GM23338 (cell line): ENCODE data around the gene KLK5. TPM values are rescaled to one million over a fixed set of nuclear protein-coding genes. Genes with fewer than 3 reads are reported as not detected.
A peak's percentile ranks its signal among the peaks of the same experiment; 100 is the strongest.

Source experiments
- ATAC-seq: fragments of 200-7000 bp; cut with Tn5 transposase; 3 replicates; pipeline ENCODE4 v1.9.1; 2020
- DNase-seq: peaks from one replicate; pipeline ENCODE4 v3.0.0-alpha.2; 2015; ENCODE audit warnings: low spot score
- H2AFZ ChIP-seq: fragments of 200-600 bp; sonication (generic); 2 replicates; pipeline ENCODE4 v1.8.0; 2016; ENCODE audit warnings: antibody characterized with exemption, mild to moderate bottlenecking, moderate library complexity
- H3F3A ChIP-seq: fragments of 200-600 bp; sonication (generic); replicated peaks from 2 replicates; pipeline ENCODE4 v1.8.0; 2017; ENCODE audit warnings: antibody characterized with exemption, mixed run types, low read depth
- H3K27ac ChIP-seq: fragments of 200-600 bp; sonication (generic); 2 replicates; pipeline ENCODE4 v1.6.1; 2016; ENCODE audit warnings: low read depth
- H3K27me3 ChIP-seq: fragments of 200-600 bp; sonication (generic); 2 replicates; pipeline ENCODE4 v1.8.0; 2016; ENCODE audit warnings: mild to moderate bottlenecking, mixed run types, moderate library complexity; ENCODE audit not compliant: insufficient read depth
- H3K36me3 ChIP-seq: fragments of 200-600 bp; sonication (generic); 2 replicates; pipeline ENCODE4 v1.8.0; 2016; ENCODE audit warnings: mild to moderate bottlenecking; ENCODE audit not compliant: insufficient read depth
- H3K4me1 ChIP-seq: fragments of 200-600 bp; sonication (generic); 2 replicates; pipeline ENCODE4 v1.8.0; 2016; ENCODE audit warnings: mild to moderate bottlenecking, moderate library complexity; ENCODE audit not compliant: insufficient read depth
- H3K4me2 ChIP-seq: fragments of 200-600 bp; sonication (generic); 2 replicates; pipeline ENCODE4 v1.7.1; 2017; ENCODE audit warnings: mixed run types
- H3K4me3 ChIP-seq: fragments of 200-600 bp; sonication (generic); 2 replicates; pipeline ENCODE4 v1.6.1; 2016; ENCODE audit warnings: mixed run types
- H3K79me2 ChIP-seq: fragments of 200-600 bp; sonication (generic); replicated peaks from 2 replicates; pipeline ENCODE4 v1.8.0; 2017; ENCODE audit warnings: mild to moderate bottlenecking; ENCODE audit not compliant: insufficient read depth
- H3K9me2 ChIP-seq: fragments of 200-600 bp; sonication (generic); 2 replicates; pipeline ENCODE4 v1.8.0; 2017; ENCODE audit not compliant: insufficient read depth
- H4K20me1 ChIP-seq: fragments of 200-600 bp; sonication (generic); replicated peaks from 2 replicates; pipeline ENCODE4 v1.8.0; 2017; ENCODE audit warnings: mild to moderate bottlenecking; ENCODE audit not compliant: insufficient read depth
- H3K27ac Mint-ChIP-seq: 2 replicates; pipeline ENCODE4 v1.8.0; 2020; ENCODE audit warnings: inconsistent platforms, mild to moderate bottlenecking, moderate library complexity, mixed read lengths
- H3K27me3 Mint-ChIP-seq: 3 replicates; pipeline ENCODE4 v1.8.0; 2022; ENCODE audit warnings: low read depth, mild to moderate bottlenecking, moderate library complexity, mixed read lengths, inconsistent platforms; ENCODE audit not compliant: insufficient read depth, poor library complexity
- H3K36me3 Mint-ChIP-seq: 3 replicates; pipeline ENCODE4 v1.8.0; 2021; ENCODE audit warnings: low read depth, mild to moderate bottlenecking, inconsistent platforms, moderate library complexity, mixed read lengths
- H3K4me1 Mint-ChIP-seq: 3 replicates; pipeline ENCODE4 v1.8.0; 2020; ENCODE audit warnings: mild to moderate bottlenecking, inconsistent platforms, mixed read lengths
- H3K4me3 Mint-ChIP-seq: 3 replicates; pipeline ENCODE4 v1.8.0; 2021; ENCODE audit warnings: moderate library complexity, mild to moderate bottlenecking, inconsistent platforms, mixed read lengths
- H3K9me3 Mint-ChIP-seq: 3 replicates; pipeline ENCODE4 v1.8.0; 2020; ENCODE audit warnings: moderate library complexity, mild to moderate bottlenecking, inconsistent platforms, mixed read lengths
- CREB1 ChIP-seq: fragments of 250-450 bp; sonication (Bioruptor Pico); IDR thresholded peaks from 2 replicates; pipeline ENCODE4 v1.5.0; 2020; ENCODE audit warnings: low read depth, mild to moderate bottlenecking, moderate library complexity
- EZH2 ChIP-seq: fragments of 200-600 bp; sonication (generic); IDR thresholded peaks from one replicate; pipeline ENCODE4 v1.8.0; 2017; ENCODE audit warnings: antibody characterized with exemption, mild to moderate bottlenecking, low read depth; ENCODE audit not compliant: unreplicated experiment
- EZH2phosphoT487 ChIP-seq: fragments of 200-600 bp; sonication (generic); IDR thresholded peaks from one replicate; pipeline ENCODE4 v1.8.1; 2018; ENCODE audit warnings: antibody characterized with exemption; ENCODE audit not compliant: unreplicated experiment
- JUNB ChIP-seq: IDR thresholded peaks from one replicate; pipeline ENCODE4 v1.6.1; 2016; ENCODE audit warnings: antibody characterized with exemption; ENCODE audit not compliant: unreplicated experiment
- NANOG ChIP-seq: IDR thresholded peaks from 2 replicates; pipeline ENCODE4 v1.6.1; 2016; ENCODE audit warnings: antibody characterized with exemption, borderline replicate concordance
- STAT1 ChIP-seq: IDR thresholded peaks from one replicate; pipeline ENCODE4 v1.6.1; 2016; ENCODE audit warnings: antibody characterized with exemption; ENCODE audit not compliant: unreplicated experiment
- ZNF114 ChIP-seq: fragments of 250-450 bp; sonication (Bioruptor Pico); IDR thresholded peaks from 2 replicates; pipeline ENCODE4 v1.5.0; 2020; ENCODE audit warnings: mild to moderate bottlenecking, moderate library complexity
- ZNF331 ChIP-seq: fragments of 250-450 bp; sonication (Bioruptor Pico); IDR thresholded peaks from 2 replicates; pipeline ENCODE4 v1.5.0; 2020; ENCODE audit warnings: low read depth, mild to moderate bottlenecking, moderate library complexity
- polyA plus RNA-seq: library from polyadenylated mRNA; unstranded; fragments of >200 nt; fragmentation: Nextera tagmentation; extraction: Ambion mirVana; gene quantifications from 2 replicates; pipeline ENCODE4 v1.2.1, GENCODE V29; 2016
- total RNA-seq: library from RNA; depleted of rRNA; stranded (reverse); fragments of >200 nt; shearing (Covaris generic); gene quantifications from 2 replicates; pipeline ENCODE4 v1.2.3, GENCODE V29; 2014
- TF ChIP-seq, protein P1 (sequence below): fragments of 250-450 bp; sonication (Bioruptor Pico); IDR thresholded peaks from 2 replicates; pipeline ENCODE4 v1.5.0; 2020; ENCODE audit warnings: mild to moderate bottlenecking, moderate library complexity
- TF ChIP-seq, protein P2 (sequence below): IDR thresholded peaks from 2 replicates; pipeline ENCODE4 v1.6.1; 2016; ENCODE audit warnings: antibody characterized with exemption
- TF ChIP-seq, protein P3 (sequence below), 2 experiments: fragments of 200-600 bp in 1 of 2; sonication (generic) in 1 of 2; conservative IDR thresholded peaks; 2 replicates each; pipeline versions ENCODE4 v1.5.1 to v1.6.1; 2016 to 2017; ENCODE audit warnings: antibody characterized with exemption in 2 of 2, low read depth in 2 of 2, mild to moderate bottlenecking in 2 of 2, moderate library complexity in 1 of 2
- TF ChIP-seq, protein P4 (sequence below): IDR thresholded peaks from one replicate; pipeline ENCODE4 v1.6.1; 2018; ENCODE audit warnings: antibody characterized with exemption; ENCODE audit not compliant: unreplicated experiment

Gene KLK5
- total and polyA plus RNA-seq, 2 experiments from 2014 or later, result 0.66 TPM; not detected in 1

DNA sequence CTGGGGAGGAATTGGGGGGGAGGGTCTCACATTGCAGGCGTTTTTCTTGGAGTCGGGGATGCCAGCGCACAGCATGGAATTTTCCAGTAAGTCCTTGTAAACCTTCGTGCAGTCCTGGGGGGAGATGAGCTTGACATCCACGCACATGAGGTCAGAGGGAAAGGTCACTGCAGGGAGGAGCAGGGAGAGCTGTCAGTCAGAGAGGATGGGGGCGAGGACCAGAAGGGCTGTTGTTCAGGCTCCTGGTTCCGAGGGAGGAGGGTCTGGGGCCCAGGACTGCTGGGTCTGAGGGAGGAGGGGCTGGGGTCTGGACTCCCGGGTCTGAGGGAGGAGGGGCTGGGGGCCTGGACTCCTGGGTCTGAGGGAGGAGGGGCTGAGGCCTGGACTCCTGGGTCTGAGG lies 26.9 kb upstream of the KLK5 start:
- Mint-ChIP-seq H3K4me3 (no peak overlapping the region), H3K27ac (no peak overlapping the region), H3K9me3 (no peaks in the 10 kb centered on the region; the same call in 2 of the 3 replicates), H3K27me3 (peaks cover 3% of the 10 kb centered on the region), H3K4me1 (peaks cover 30% of the 10 kb centered on the region), H3K36me3 (no peaks in the 10 kb centered on the region; the same call in 2 of the 3 replicates)
- H2AFZ ChIP-seq, result peak overlapping the region; percentile 28; the same call in 1 of the 2 replicates
- H3F3A ChIP-seq, result no peaks in the 10 kb centered on the region
- H3K4me3 ChIP-seq, result no peak overlapping the region
- no peaks in the 10 kb centered on the region for H3K36me3 ChIP-seq
- H3K4me2 ChIP-seq, result peak overlapping the region; percentile 48; the same call in 1 of the 2 replicates
- H3K27ac ChIP-seq, result no peak overlapping the region
- ATAC-seq (peak; percentile 15; the same call in 2 of the 3 replicates), DNase-seq (peak; percentile 31)
- H3K9me2 ChIP-seq, result no peaks in the 10 kb centered on the region
- no peaks in the 10 kb centered on the region for H4K20me1 ChIP-seq
- TF ChIP-seq ZNF331 (no peak), NANOG (no peak), CREB1 (CRISPR knock-in tag) (no peak), EZH2phosphoT487 (no peak), EZH2 (no peak), JUNB (no peak), STAT1 (no peak), ZNF114 (CRISPR knock-in tag) (no peak)
- TF ChIP-seq, protein P1, sequence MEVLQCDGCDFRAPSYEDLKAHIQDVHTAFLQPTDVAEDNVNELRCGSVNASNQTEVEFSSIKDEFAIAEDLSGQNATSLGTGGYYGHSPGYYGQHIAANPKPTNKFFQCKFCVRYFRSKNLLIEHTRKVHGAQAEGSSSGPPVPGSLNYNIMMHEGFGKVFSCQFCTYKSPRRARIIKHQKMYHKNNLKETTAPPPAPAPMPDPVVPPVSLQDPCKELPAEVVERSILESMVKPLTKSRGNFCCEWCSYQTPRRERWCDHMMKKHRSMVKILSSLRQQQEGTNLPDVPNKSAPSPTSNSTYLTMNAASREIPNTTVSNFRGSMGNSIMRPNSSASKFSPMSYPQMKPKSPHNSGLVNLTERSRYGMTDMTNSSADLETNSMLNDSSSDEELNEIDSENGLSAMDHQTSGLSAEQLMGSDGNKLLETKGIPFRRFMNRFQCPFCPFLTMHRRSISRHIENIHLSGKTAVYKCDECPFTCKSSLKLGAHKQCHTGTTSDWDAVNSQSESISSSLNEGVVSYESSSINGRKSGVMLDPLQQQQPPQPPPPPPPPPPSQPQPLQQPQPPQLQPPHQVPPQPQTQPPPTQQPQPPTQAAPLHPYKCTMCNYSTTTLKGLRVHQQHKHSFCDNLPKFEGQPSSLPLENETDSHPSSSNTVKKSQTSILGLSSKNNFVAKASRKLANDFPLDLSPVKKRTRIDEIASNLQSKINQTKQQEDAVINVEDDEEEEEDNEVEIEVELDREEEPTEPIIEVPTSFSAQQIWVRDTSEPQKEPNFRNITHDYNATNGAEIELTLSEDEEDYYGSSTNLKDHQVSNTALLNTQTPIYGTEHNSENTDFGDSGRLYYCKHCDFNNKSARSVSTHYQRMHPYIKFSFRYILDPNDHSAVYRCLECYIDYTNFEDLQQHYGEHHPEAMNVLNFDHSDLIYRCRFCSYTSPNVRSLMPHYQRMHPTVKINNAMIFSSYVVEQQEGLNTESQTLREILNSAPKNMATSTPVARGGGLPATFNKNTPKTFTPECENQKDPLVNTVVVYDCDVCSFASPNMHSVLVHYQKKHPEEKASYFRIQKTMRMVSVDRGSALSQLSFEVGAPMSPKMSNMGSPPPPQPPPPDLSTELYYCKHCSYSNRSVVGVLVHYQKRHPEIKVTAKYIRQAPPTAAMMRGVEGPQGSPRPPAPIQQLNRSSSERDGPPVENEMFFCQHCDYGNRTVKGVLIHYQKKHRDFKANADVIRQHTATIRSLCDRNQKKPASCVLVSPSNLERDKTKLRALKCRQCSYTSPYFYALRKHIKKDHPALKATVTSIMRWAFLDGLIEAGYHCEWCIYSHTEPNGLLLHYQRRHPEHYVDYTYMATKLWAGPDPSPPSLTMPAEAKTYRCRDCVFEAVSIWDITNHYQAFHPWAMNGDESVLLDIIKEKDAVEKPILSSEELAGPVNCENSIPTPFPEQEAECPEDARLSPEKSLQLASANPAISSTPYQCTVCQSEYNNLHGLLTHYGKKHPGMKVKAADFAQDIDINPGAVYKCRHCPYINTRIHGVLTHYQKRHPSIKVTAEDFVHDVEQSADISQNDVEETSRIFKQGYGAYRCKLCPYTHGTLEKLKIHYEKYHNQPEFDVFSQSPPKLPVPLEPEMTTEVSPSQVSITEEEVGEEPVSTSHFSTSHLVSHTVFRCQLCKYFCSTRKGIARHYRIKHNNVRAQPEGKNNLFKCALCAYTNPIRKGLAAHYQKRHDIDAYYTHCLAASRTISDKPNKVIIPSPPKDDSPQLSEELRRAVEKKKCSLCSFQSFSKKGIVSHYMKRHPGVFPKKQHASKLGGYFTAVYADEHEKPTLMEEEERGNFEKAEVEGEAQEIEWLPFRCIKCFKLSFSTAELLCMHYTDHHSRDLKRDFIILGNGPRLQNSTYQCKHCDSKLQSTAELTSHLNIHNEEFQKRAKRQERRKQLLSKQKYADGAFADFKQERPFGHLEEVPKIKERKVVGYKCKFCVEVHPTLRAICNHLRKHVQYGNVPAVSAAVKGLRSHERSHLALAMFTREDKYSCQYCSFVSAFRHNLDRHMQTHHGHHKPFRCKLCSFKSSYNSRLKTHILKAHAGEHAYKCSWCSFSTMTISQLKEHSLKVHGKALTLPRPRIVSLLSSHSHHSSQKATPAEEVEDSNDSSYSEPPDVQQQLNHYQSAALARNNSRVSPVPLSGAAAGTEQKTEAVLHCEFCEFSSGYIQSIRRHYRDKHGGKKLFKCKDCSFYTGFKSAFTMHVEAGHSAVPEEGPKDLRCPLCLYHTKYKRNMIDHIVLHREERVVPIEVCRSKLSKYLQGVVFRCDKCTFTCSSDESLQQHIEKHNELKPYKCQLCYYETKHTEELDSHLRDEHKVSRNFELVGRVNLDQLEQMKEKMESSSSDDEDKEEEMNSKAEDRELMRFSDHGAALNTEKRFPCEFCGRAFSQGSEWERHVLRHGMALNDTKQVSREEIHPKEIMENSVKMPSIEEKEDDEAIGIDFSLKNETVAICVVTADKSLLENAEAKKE (CRISPR knock-in tag), result no peak
- TF ChIP-seq, protein P2, sequence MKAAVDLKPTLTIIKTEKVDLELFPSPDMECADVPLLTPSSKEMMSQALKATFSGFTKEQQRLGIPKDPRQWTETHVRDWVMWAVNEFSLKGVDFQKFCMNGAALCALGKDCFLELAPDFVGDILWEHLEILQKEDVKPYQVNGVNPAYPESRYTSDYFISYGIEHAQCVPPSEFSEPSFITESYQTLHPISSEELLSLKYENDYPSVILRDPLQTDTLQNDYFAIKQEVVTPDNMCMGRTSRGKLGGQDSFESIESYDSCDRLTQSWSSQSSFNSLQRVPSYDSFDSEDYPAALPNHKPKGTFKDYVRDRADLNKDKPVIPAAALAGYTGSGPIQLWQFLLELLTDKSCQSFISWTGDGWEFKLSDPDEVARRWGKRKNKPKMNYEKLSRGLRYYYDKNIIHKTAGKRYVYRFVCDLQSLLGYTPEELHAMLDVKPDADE, result no peak
- TF ChIP-seq, protein P3, sequence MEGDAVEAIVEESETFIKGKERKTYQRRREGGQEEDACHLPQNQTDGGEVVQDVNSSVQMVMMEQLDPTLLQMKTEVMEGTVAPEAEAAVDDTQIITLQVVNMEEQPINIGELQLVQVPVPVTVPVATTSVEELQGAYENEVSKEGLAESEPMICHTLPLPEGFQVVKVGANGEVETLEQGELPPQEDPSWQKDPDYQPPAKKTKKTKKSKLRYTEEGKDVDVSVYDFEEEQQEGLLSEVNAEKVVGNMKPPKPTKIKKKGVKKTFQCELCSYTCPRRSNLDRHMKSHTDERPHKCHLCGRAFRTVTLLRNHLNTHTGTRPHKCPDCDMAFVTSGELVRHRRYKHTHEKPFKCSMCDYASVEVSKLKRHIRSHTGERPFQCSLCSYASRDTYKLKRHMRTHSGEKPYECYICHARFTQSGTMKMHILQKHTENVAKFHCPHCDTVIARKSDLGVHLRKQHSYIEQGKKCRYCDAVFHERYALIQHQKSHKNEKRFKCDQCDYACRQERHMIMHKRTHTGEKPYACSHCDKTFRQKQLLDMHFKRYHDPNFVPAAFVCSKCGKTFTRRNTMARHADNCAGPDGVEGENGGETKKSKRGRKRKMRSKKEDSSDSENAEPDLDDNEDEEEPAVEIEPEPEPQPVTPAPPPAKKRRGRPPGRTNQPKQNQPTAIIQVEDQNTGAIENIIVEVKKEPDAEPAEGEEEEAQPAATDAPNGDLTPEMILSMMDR (conservative IDR thresholded peaks at IDR 0.05; ENCODE audit: low read depth in 2 of 2), result no peak
- TF ChIP-seq, protein P4, sequence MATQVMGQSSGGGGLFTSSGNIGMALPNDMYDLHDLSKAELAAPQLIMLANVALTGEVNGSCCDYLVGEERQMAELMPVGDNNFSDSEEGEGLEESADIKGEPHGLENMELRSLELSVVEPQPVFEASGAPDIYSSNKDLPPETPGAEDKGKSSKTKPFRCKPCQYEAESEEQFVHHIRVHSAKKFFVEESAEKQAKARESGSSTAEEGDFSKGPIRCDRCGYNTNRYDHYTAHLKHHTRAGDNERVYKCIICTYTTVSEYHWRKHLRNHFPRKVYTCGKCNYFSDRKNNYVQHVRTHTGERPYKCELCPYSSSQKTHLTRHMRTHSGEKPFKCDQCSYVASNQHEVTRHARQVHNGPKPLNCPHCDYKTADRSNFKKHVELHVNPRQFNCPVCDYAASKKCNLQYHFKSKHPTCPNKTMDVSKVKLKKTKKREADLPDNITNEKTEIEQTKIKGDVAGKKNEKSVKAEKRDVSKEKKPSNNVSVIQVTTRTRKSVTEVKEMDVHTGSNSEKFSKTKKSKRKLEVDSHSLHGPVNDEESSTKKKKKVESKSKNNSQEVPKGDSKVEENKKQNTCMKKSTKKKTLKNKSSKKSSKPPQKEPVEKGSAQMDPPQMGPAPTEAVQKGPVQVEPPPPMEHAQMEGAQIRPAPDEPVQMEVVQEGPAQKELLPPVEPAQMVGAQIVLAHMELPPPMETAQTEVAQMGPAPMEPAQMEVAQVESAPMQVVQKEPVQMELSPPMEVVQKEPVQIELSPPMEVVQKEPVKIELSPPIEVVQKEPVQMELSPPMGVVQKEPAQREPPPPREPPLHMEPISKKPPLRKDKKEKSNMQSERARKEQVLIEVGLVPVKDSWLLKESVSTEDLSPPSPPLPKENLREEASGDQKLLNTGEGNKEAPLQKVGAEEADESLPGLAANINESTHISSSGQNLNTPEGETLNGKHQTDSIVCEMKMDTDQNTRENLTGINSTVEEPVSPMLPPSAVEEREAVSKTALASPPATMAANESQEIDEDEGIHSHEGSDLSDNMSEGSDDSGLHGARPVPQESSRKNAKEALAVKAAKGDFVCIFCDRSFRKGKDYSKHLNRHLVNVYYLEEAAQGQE, result no peak
- no peaks in the 10 kb centered on the region for H3K79me2 ChIP-seq
- peaks cover 14% of the 10 kb centered on the region for H3K27me3 ChIP-seq
- peaks cover 16% of the 10 kb centered on the region for H3K4me1 ChIP-seq
